Esophagus muscularis mucosa (tissue), 4 donors: Measurements from ENCODE around the gene MAPK8IP3. TPM values are rescaled to one million over a fixed set of nuclear protein-coding genes. Genes with fewer than 3 reads are reported as not detected.

Experiments
- DNase-seq: peaks from one replicate; pipeline ENCODE4 v3.0.0-alpha.2; 2017; ENCODE audit errors: extremely low spot score
- H3K27ac ChIP-seq, 4 donors: fragments of 200-600 bp; sonication (generic); replicated peaks in 1 of 4; 1 replicate in 3 of 4; 2 replicates in 1 of 4; pipeline ENCODE4 v1.5.1; 2016 to 2019; ENCODE audit warnings: mild to moderate bottlenecking in 1 of 4
- H3K27me3 ChIP-seq, 4 donors: fragments of 200-600 bp; sonication (generic); one replicate each; pipeline versions ENCODE4 v1.5.1 to v1.6.0; 2016 to 2019
- H3K36me3 ChIP-seq, 4 donors: fragments of 200-600 bp; sonication (generic); one replicate each; pipeline ENCODE4 v1.5.1; 2016 to 2019
- H3K4me1 ChIP-seq, 4 donors: fragments of 200-600 bp; sonication (generic); one replicate each; pipeline ENCODE4 v1.5.1; 2016 to 2019
- H3K4me3 ChIP-seq, 4 donors: fragments of 200-600 bp; sonication (generic); 1 replicate in 2 of 4; 2 replicates in 2 of 4; pipeline ENCODE4 v1.5.1; 2016 to 2019; ENCODE audit warnings: mild to moderate bottlenecking in 4 of 4, moderate library complexity in 1 of 4
- H3K9me3 ChIP-seq, 4 donors: fragments of 200-600 bp; sonication (generic); 1 replicate in 3 of 4; 2 replicates in 1 of 4; pipeline ENCODE4 v1.5.1; 2016 to 2019
- EP300 ChIP-seq: sonication (generic); formaldehyde crosslinking; IDR thresholded peaks from one replicate; pipeline ENCODE4 v1.6.1; 2017; ENCODE audit warnings: antibody characterized with exemption
- POLR2A ChIP-seq: fragments of 450-650 bp; IDR thresholded peaks from one replicate; pipeline ENCODE4 v1.6.1; 2017; ENCODE audit warnings: antibody characterized with exemption, moderate library complexity, mild to moderate bottlenecking, low read depth
- POLR2AphosphoS5 ChIP-seq, 2 donors: sonication (generic); formaldehyde crosslinking; IDR thresholded peaks; one replicate each; pipeline ENCODE4 v1.6.1; 2017; ENCODE audit warnings: antibody characterized with exemption in 2 of 2
- WGBS: methylation state at CpG from one replicate; pipeline ENCODE4 v1.1.5; 2018; 5-methylcytosine and 5-hydroxymethylcytosine counted together
- intact Hi-C: fragments of 100-400 bp; cut with DNase I; formaldehyde crosslinking; loops from one replicate; pipeline ENCODE4 v1.15.1; 2023
- total RNA-seq, 4 donors: library from RNA; depleted of rRNA; stranded (reverse); fragments of >200 nt; gene quantifications; one replicate each; pipeline versions ENCODE4 v1.1.0 to v1.2.1, GENCODE V29; 2016
- TF ChIP-seq, protein P1 (sequence below), 3 experiments: fragments of 200-600 bp in 2 of 3; fragments of 450-650 bp in 1 of 3; sonication (generic) in 2 of 3; IDR thresholded peaks; one replicate each; pipeline ENCODE4 v1.5.1; 2017 to 2019; ENCODE audit warnings: antibody characterized with exemption in 3 of 3, mild to moderate bottlenecking in 2 of 3, moderate library complexity in 1 of 3

The MAPK8IP3 gene
- total RNA-seq, 4 donors from 2014 or later, result 21.5 to 36.2 (median 28.5) TPM

DNA sequence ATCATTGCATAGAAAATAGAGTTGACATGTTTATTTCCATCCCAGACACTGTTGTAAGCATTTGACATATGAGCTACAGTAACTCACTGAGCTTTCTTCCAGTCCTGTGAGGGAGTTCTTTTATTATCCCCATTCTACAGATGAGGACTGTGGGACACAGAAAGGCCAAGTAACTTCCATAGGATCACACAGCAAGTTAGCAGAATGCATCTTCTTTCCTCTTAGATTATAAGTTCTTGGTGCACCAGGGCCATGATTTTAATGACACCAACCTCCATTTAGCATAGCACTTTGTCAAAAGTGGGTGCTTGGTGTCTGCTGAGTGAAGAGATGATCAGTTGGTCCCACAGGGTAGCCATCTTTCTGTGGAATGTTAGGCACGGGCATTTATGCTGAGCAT is 15.2 kb upstream of the MAPK8IP3 start:
- intact Hi-C loops, result no loop called here
- Histone ChIP-seq H3K4me3 (no peak overlapping the region), H3K4me1 (peaks cover 0 to 4% (median 0%) of the 10 kb centered on the region in 4 donors), H3K36me3 (peaks cover 29 to 99% (median 75%) of the 10 kb centered on the region in 4 donors), H3K9me3 (no peaks in the 10 kb centered on the region), H3K27ac (no peak overlapping the region), H3K27me3 (no peaks in the 10 kb centered on the region)
- no peak for DNase-seq
- TF ChIP-seq EP300, result no peak
- TF ChIP-seq, protein P1, sequence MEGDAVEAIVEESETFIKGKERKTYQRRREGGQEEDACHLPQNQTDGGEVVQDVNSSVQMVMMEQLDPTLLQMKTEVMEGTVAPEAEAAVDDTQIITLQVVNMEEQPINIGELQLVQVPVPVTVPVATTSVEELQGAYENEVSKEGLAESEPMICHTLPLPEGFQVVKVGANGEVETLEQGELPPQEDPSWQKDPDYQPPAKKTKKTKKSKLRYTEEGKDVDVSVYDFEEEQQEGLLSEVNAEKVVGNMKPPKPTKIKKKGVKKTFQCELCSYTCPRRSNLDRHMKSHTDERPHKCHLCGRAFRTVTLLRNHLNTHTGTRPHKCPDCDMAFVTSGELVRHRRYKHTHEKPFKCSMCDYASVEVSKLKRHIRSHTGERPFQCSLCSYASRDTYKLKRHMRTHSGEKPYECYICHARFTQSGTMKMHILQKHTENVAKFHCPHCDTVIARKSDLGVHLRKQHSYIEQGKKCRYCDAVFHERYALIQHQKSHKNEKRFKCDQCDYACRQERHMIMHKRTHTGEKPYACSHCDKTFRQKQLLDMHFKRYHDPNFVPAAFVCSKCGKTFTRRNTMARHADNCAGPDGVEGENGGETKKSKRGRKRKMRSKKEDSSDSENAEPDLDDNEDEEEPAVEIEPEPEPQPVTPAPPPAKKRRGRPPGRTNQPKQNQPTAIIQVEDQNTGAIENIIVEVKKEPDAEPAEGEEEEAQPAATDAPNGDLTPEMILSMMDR (IDR thresholded peaks at IDR 0.05), result no peak
- no peak for TF ChIP-seq POLR2AphosphoS5 (IDR thresholded peaks at IDR 0.05)
- no peak for TF ChIP-seq POLR2A
- 89% methylated on average over 1 of the region's 1 CpG for WGBS

DNA sequence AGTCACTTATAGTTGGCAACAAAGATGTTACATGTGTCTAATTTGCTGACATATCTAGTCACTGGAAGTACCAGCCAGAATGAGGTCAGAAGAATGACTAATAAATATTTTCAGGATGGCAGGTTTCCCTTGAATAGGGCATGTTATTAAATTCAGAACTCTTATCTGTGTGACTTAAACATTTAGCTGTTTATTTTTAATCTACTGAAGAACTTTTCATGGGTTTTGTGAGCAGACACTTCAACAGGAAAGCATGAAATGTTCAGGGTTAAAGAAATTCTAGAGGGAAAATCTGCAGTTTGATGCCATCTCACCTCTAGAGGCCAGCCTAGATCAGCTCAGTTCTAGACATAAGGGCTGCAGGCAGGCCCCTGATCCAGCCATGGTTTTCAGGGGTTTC is 14.7 kb upstream of the MAPK8IP3 start:
- H3K36me3 ChIP-seq, result peaks cover 29 to 99% (median 71%) of the 10 kb centered on the region in 4 donors
- H3K4me1 ChIP-seq, result peaks cover 0 to 4% (median 0%) of the 10 kb centered on the region in 4 donors
- intact Hi-C loops, result no loop called here
- H3K9me3 ChIP-seq, result no peaks in the 10 kb centered on the region
- TF ChIP-seq EP300 (no peak), POLR2A (no peak), POLR2AphosphoS5 (IDR thresholded peaks at IDR 0.05) (no peak)
- TF ChIP-seq, protein P1 (IDR thresholded peaks at IDR 0.05), result no peak
- no peak for DNase-seq
- H3K27ac ChIP-seq, result no peak overlapping the region
- no peaks in the 10 kb centered on the region for H3K27me3 ChIP-seq
- H3K4me3 ChIP-seq, result no peak overlapping the region

DNA sequence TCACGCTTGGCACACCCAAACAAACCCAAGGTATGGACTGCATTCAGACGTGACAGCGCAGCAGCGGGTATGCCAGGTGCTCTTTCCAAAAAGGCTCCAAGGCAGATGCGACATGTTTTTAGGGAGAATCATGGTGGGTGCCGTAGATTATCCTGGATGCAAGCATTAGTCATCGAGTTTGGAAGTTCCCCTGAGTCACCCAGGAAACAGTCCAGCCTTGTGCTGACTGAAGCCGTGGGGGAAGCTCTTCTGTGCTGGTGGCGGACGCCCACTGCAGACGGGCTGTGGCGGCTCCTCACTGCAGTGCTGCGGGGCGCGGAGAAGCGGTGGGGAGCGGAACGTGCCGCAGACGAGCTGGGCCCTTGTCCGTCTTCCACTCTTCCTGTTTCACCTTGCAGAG is 14.0 kb upstream of the MAPK8IP3 start:
- DNase-seq, result no peak
- Histone ChIP-seq H3K27me3 (no peaks in the 10 kb centered on the region), H3K27ac (no peak overlapping the region), H3K9me3 (no peaks in the 10 kb centered on the region), H3K36me3 (peaks cover 29 to 98% (median 67%) of the 10 kb centered on the region in 4 donors), H3K4me1 (peaks cover 0 to 4% (median 0%) of the 10 kb centered on the region in 4 donors), H3K4me3 (no peak overlapping the region)
- intact Hi-C loops, result no loop called here
- WGBS, result 93% methylated on average over 18 of the region's 21 CpGs
- no peak for TF ChIP-seq POLR2AphosphoS5 (IDR thresholded peaks at IDR 0.05)
- TF ChIP-seq POLR2A, result no peak
- no peak for TF ChIP-seq EP300
- TF ChIP-seq, protein P1 (IDR thresholded peaks at IDR 0.05), result no peak

DNA sequence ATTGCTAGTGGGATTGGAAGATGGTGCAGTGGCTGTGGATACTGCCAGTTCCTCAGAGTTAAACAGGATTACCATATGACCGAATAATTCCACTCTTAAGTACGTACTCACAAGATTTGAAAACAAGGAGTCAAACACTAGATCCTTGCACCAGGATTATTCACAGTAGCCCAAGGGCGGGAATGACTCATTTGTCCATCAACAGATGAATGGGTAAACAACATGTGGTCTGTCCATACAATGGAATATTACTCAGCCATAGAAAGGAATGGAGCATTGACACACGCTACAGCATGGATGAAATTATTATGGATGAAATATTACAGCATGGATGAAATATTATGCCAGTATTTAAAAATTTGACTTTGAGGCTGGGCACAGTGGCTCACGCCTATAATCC is 9.1 kb upstream of the MAPK8IP3 start:
- Histone ChIP-seq H3K36me3 (peaks cover 13 to 95% (median 78%) of the 10 kb centered on the region in 4 donors), H3K27ac (no peak overlapping the region), H3K4me3 (no peak overlapping the region), H3K27me3 (no peaks in the 10 kb centered on the region), H3K9me3 (no peaks in the 10 kb centered on the region), H3K4me1 (no peaks in the 10 kb centered on the region)
- no peak for DNase-seq
- TF ChIP-seq POLR2AphosphoS5 (IDR thresholded peaks at IDR 0.05) (no peak), EP300 (no peak), POLR2A (no peak)
- TF ChIP-seq, protein P1 (IDR thresholded peaks at IDR 0.05), result no peak
- whole genome bisulfite sequencing, result 97% methylated on average over 5 of the region's 5 CpGs
- intact Hi-C loops, result no loop called here

DNA sequence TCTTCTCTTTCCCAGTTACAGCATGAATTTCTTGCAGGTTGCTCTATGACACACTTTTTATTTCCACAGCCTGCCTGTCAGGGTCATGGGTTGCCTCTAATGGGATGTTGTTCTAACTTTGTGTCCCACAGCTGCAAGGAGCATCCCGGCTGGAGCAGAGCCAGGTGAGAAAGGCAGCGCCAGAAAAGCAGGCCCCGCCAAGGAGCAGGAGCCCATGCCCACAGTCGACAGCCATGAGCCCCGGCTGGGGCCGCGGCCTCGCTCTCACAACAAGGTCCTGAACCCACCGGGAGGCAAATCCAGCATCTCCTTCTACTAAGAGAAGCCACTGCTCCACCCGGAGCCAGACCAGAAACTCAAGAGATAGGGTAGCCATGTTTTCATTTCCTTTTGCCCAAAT is 7.3 kb upstream of the MAPK8IP3 start:
- DNase-seq, result no peak
- WGBS, result 94% methylated on average over 10 of the region's 10 CpGs
- TF ChIP-seq POLR2A (no peak), EP300 (no peak)
- no peak overlapping the region for H3K27ac ChIP-seq
- no peaks in the 10 kb centered on the region for H3K4me1 ChIP-seq
- intact Hi-C loops, result no loop called here
- H3K36me3 ChIP-seq, result peaks cover 3 to 83% (median 67%) of the 10 kb centered on the region in 4 donors
- no peak overlapping the region for H3K4me3 ChIP-seq
- no peaks in the 10 kb centered on the region for H3K27me3 ChIP-seq
- no peaks in the 10 kb centered on the region for H3K9me3 ChIP-seq
